ENCODE measurements around the gene ABL2.
A peak's percentile ranks its signal among the peaks of the same experiment; 100 is the strongest.

Gene ABL2

GRCh38 chr1:179082999-179083335, 146.5 kb downstream of the ABL2 start:
- Histone ChIP-seq H3K4me3 (ENCODE audit: low read depth, low read length) (peak overlapping the region; percentile 64), H3K9ac (ENCODE audit: low read depth, low read length) (no peak overlapping the region), H3K9me3 (ENCODE audit: control insufficient read depth, insufficient read depth, low read length) (no peaks in the 10 kb centered on the region), H3K4me1 (ENCODE audit: control insufficient read depth, insufficient read depth, low read length) (peaks cover 17% of the 10 kb centered on the region), H3K27me3 (ENCODE audit: control insufficient read depth, insufficient read depth, low read length) (no peaks in the 10 kb centered on the region), H3K36me3 (ENCODE audit: control insufficient read depth, insufficient read depth, low read length) (peaks cover 9% of the 10 kb centered on the region)

GRCh38 chr1:179082333-179082998, 147.0 kb downstream of the ABL2 start:
- Histone ChIP-seq H3K4me1 (ENCODE audit: control insufficient read depth, insufficient read depth, low read length) (peaks cover 17% of the 10 kb centered on the region), H3K9me3 (ENCODE audit: control insufficient read depth, insufficient read depth, low read length) (no peaks in the 10 kb centered on the region), H3K9ac (ENCODE audit: low read depth, low read length) (peak overlapping the region; percentile 70), H3K4me3 (ENCODE audit: low read depth, low read length) (peak overlapping the region; percentile 64), H3K36me3 (ENCODE audit: control insufficient read depth, insufficient read depth, low read length) (peaks cover 9% of the 10 kb centered on the region), H3K27me3 (ENCODE audit: control insufficient read depth, insufficient read depth, low read length) (no peaks in the 10 kb centered on the region)

GRCh38 chr1:179081687-179082332, 147.7 kb downstream of the ABL2 start, which contains the start of gene TOR3A:
TOR3A (plus strand) TSS chr1:179082070; CDS start chr1:179082129, 59 bp downstream.
- Histone ChIP-seq H3K36me3 (ENCODE audit: control insufficient read depth, insufficient read depth, low read length) (peaks cover 9% of the 10 kb centered on the region), H3K27me3 (ENCODE audit: control insufficient read depth, insufficient read depth, low read length) (no peaks in the 10 kb centered on the region), H3K9ac (ENCODE audit: low read depth, low read length) (peak within 1 kb of the TSS; percentile 70), H3K4me1 (ENCODE audit: control insufficient read depth, insufficient read depth, low read length) (peaks cover 12% of the 10 kb centered on the region), H3K9me3 (ENCODE audit: control insufficient read depth, insufficient read depth, low read length) (no peaks in the 10 kb centered on the region), H3K4me3 (ENCODE audit: low read depth, low read length) (peak within 1 kb of the TSS; percentile 64)

GRCh38 chr1:179080866-179081686, 148.4 kb downstream of the ABL2 start:
- H3K4me3 ChIP-seq (ENCODE audit: low read depth, low read length), result peak overlapping the region; percentile 64
- H3K9me3 ChIP-seq (ENCODE audit: control insufficient read depth, insufficient read depth, low read length), result no peaks in the 10 kb centered on the region
- H3K4me1 ChIP-seq (ENCODE audit: control insufficient read depth, insufficient read depth, low read length), result peaks cover 12% of the 10 kb centered on the region
- H3K36me3 ChIP-seq (ENCODE audit: control insufficient read depth, insufficient read depth, low read length), result peaks cover 7% of the 10 kb centered on the region
- no peaks in the 10 kb centered on the region for H3K27me3 ChIP-seq (ENCODE audit: control insufficient read depth, insufficient read depth, low read length)
- H3K9ac ChIP-seq (ENCODE audit: low read depth, low read length), result peak overlapping the region; percentile 65

GRCh38 chr1:179079113-179079761, 150.2 kb downstream of the ABL2 start:
- Histone ChIP-seq H3K4me1 (ENCODE audit: control insufficient read depth, insufficient read depth, low read length) (peaks cover 12% of the 10 kb centered on the region), H3K9me3 (ENCODE audit: control insufficient read depth, insufficient read depth, low read length) (no peaks in the 10 kb centered on the region), H3K9ac (ENCODE audit: low read depth, low read length) (no peak overlapping the region), H3K4me3 (ENCODE audit: low read depth, low read length) (no peak overlapping the region), H3K36me3 (ENCODE audit: control insufficient read depth, insufficient read depth, low read length) (no peaks in the 10 kb centered on the region), H3K27me3 (ENCODE audit: control insufficient read depth, insufficient read depth, low read length) (no peaks in the 10 kb centered on the region)

- Histone ChIP-seq H3K4me1 (ENCODE audit: control insufficient read depth, insufficient read depth, low read length) (peaks cover 9% of the 10 kb centered on the region), H3K4me3 (ENCODE audit: low read depth, low read length) (no peak overlapping the region), H3K9ac (ENCODE audit: low read depth, low read length) (no peak overlapping the region), H3K27me3 (ENCODE audit: control insufficient read depth, insufficient read depth, low read length) (no peaks in the 10 kb centered on the region), H3K36me3 (ENCODE audit: control insufficient read depth, insufficient read depth, low read length) (no peaks in the 10 kb centered on the region), H3K9me3 (ENCODE audit: control insufficient read depth, insufficient read depth, low read length) (no peaks in the 10 kb centered on the region)
Measured at GRCh38 chr1:179077396-179077795, 152.1 kb downstream of the ABL2 start.

- H3K36me3 ChIP-seq (ENCODE audit: control insufficient read depth, insufficient read depth, low read length), result peaks cover 3% of the 10 kb centered on the region
- no peaks in the 10 kb centered on the region for H3K4me1 ChIP-seq (ENCODE audit: control insufficient read depth, insufficient read depth, low read length)
- no peaks in the 10 kb centered on the region for H3K27me3 ChIP-seq (ENCODE audit: control insufficient read depth, insufficient read depth, low read length)
- H3K4me3 ChIP-seq (ENCODE audit: low read depth, low read length), result no peak overlapping the region
- no peaks in the 10 kb centered on the region for H3K9me3 ChIP-seq (ENCODE audit: control insufficient read depth, insufficient read depth, low read length)
- no peak overlapping the region for H3K9ac ChIP-seq (ENCODE audit: low read depth, low read length)
Measured at GRCh38 chr1:179066471-179066870, 163.0 kb downstream of the ABL2 start.

GRCh38 chr1:179061360-179062282, 167.9 kb downstream of the ABL2 start:
- Histone ChIP-seq H3K9me3 (ENCODE audit: control insufficient read depth, insufficient read depth, low read length) (no peaks in the 10 kb centered on the region), H3K9ac (ENCODE audit: low read depth, low read length) (no peak overlapping the region), H3K36me3 (ENCODE audit: control insufficient read depth, insufficient read depth, low read length) (peaks cover 3% of the 10 kb centered on the region), H3K27me3 (ENCODE audit: control insufficient read depth, insufficient read depth, low read length) (no peaks in the 10 kb centered on the region), H3K4me3 (ENCODE audit: low read depth, low read length) (no peak overlapping the region), H3K4me1 (ENCODE audit: control insufficient read depth, insufficient read depth, low read length) (peaks cover 12% of the 10 kb centered on the region)

- no peaks in the 10 kb centered on the region for H3K9me3 ChIP-seq (ENCODE audit: control insufficient read depth, insufficient read depth, low read length)
- no peaks in the 10 kb centered on the region for H3K36me3 ChIP-seq (ENCODE audit: control insufficient read depth, insufficient read depth, low read length)
Measured at GRCh38 chr1:179058487-179059483, 170.7 kb downstream of the ABL2 start.

GRCh38 chr1:179055937-179056336, 173.5 kb downstream of the ABL2 start:
- Histone ChIP-seq H3K27me3 (ENCODE audit: control insufficient read depth, insufficient read depth, low read length) (no peaks in the 10 kb centered on the region), H3K36me3 (ENCODE audit: control insufficient read depth, insufficient read depth, low read length) (no peaks in the 10 kb centered on the region), H3K4me1 (ENCODE audit: control insufficient read depth, insufficient read depth, low read length) (peaks cover 12% of the 10 kb centered on the region), H3K4me3 (ENCODE audit: low read depth, low read length) (no peak overlapping the region), H3K9me3 (ENCODE audit: control insufficient read depth, insufficient read depth, low read length) (no peaks in the 10 kb centered on the region), H3K9ac (ENCODE audit: low read depth, low read length) (no peak overlapping the region)

More at GRCh38 chr1:179058487-179059483, 170.7 kb downstream of the ABL2 start:
- Histone ChIP-seq H3K4me1 (ENCODE audit: control insufficient read depth, insufficient read depth, low read length) (peaks cover 12% of the 10 kb centered on the region), H3K9ac (ENCODE audit: low read depth, low read length) (peak overlapping the region; percentile 16), H3K4me3 (ENCODE audit: low read depth, low read length) (no peak overlapping the region), H3K27me3 (ENCODE audit: control insufficient read depth, insufficient read depth, low read length) (no peaks in the 10 kb centered on the region)

All from iPS-15b (cell line).